ENCODE results near the gene KCNJ15. TPM values are rescaled to one million over a fixed set of nuclear protein-coding genes. Genes with fewer than 3 reads are reported as not detected.

Gene KCNJ15
- total RNA-seq, 2 experiments from 2014 or later: not detected

- CTCF ChIA-PET: no interaction called here
- H3K27me3 Mint-ChIP-seq: peaks cover 23% of the 10 kb centered on the region
- POLR2A ChIA-PET: no interaction called here
- peaks cover 8% of the 10 kb centered on the region for H3K9me3 Mint-ChIP-seq
- H3K4me1 Mint-ChIP-seq: peaks cover 41% of the 10 kb centered on the region
- no peak for DNase-seq
- H3K4me3 Mint-ChIP-seq: no peak overlapping the region
- no peak overlapping the region for H3K27ac Mint-ChIP-seq
- no peaks in the 10 kb centered on the region for H3K36me3 Mint-ChIP-seq (ENCODE audit: low read depth)
Measured at GRCh38 chr21:38247738-38248510, 8.9 kb upstream of the KCNJ15 start.

DNA sequence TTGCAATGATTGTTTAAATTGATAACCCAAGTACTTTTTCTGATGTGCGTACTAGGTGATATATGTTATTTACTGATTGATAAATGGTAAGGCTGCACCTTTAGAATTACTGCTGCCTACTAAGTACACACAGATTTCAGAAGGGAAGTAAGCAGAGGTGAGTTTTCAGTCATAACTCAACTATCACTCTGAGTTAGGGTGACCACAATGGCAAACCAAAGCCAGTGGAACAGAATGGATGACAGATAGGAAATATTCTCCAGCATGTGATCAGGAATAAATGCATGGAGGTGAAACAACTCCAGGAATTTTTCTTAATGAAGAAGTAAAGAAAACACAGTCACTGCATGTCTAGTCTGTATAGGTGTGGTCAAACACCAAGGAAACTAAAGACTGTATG, 7.5 kb upstream of the KCNJ15 start:
- Mint-ChIP-seq H3K4me3 (no peak overlapping the region), H3K27ac (no peak overlapping the region), H3K4me1 (peaks cover 31% of the 10 kb centered on the region), H3K9me3 (peaks cover 8% of the 10 kb centered on the region), H3K27me3 (peaks cover 31% of the 10 kb centered on the region), H3K36me3 (ENCODE audit: low read depth) (no peaks in the 10 kb centered on the region)
- no peak for DNase-seq
- CTCF ChIA-PET: interaction anchor here (1.5 to 1.7 kb wide), 2 partner anchors 10 to 16 kb away, joined by 3 to 5 read pairs; no protein-coding TSS in a partner anchor
- POLR2A ChIA-PET: no interaction called here

- peaks cover 35% of the 10 kb centered on the region for H3K27me3 Mint-ChIP-seq
- DNase-seq: no peak
- no peak overlapping the region for H3K4me3 Mint-ChIP-seq
- H3K36me3 Mint-ChIP-seq (ENCODE audit: low read depth): no peaks in the 10 kb centered on the region
- POLR2A ChIA-PET: no interaction called here
- CTCF ChIA-PET: interaction anchor here (0.6 to 1.7 kb wide), 3 partner anchors 10 to 99 kb away, joined by 3 to 5 read pairs (median 3); no protein-coding TSS in a partner anchor
- H3K4me1 Mint-ChIP-seq: peaks cover 26% of the 10 kb centered on the region
- H3K9me3 Mint-ChIP-seq: peaks cover 8% of the 10 kb centered on the region
- no peak overlapping the region for H3K27ac Mint-ChIP-seq
Measured at GRCh38 chr21:38249696-38250278, 7.0 kb upstream of the KCNJ15 start.

- peaks cover 15% of the 10 kb centered on the region for H3K4me1 Mint-ChIP-seq
- no peak overlapping the region for H3K4me3 Mint-ChIP-seq
- peak overlapping the region; percentile 16 for H3K27ac Mint-ChIP-seq
- H3K27me3 Mint-ChIP-seq: peaks cover 38% of the 10 kb centered on the region
- H3K36me3 Mint-ChIP-seq (ENCODE audit: low read depth): no peaks in the 10 kb centered on the region
- POLR2A ChIA-PET: no interaction called here
- H3K9me3 Mint-ChIP-seq: peaks cover 8% of the 10 kb centered on the region
- no peak for DNase-seq
- CTCF ChIA-PET: no interaction called here
Measured at GRCh38 chr21:38250991-38251418, 5.8 kb upstream of the KCNJ15 start.

DNA sequence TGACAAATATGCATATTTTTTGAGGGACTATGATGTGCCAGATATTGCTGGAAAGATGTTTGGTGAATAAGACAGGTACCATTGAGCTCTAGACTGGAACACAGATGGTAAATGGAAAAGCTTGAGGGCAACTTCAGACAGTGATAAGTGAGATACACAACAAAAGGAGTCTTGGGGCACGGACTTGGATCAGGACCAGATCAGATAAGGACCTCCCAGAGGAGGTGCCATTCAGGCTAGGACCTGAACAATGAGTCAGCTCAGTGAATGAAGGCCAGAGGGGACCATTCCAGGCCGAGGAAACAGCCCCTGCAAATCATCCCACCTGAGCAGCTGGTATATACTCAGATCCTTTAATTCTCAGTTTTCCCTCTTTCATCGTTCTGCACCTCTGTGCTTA, 1.8 kb upstream of the KCNJ15 start:
- ChIA-PET CTCF (interaction anchor here (1.0 kb wide), 1 partner anchor 101 kb away, joined by 3 read pairs; no protein-coding TSS in a partner anchor), POLR2A (no interaction called here)
- no peaks in the 10 kb centered on the region for H3K36me3 Mint-ChIP-seq (ENCODE audit: low read depth)
- peaks cover 45% of the 10 kb centered on the region for H3K27me3 Mint-ChIP-seq
- peaks cover 3% of the 10 kb centered on the region for H3K4me1 Mint-ChIP-seq
- DNase-seq: no peak
- H3K27ac Mint-ChIP-seq: no peak overlapping the region
- no peaks in the 10 kb centered on the region for H3K9me3 Mint-ChIP-seq
- no peak overlapping the region for H3K4me3 Mint-ChIP-seq

GRCh38 chr21:38255571-38256117, 1.1 kb upstream of the KCNJ15 start:
- H3K27me3 Mint-ChIP-seq: peaks cover 48% of the 10 kb centered on the region
- H3K36me3 Mint-ChIP-seq (ENCODE audit: low read depth): no peaks in the 10 kb centered on the region
- DNase-seq: no peak
- no peak overlapping the region for H3K4me3 Mint-ChIP-seq
- POLR2A ChIA-PET: no interaction called here
- CTCF ChIA-PET: no interaction called here
- H3K4me1 Mint-ChIP-seq: no peaks in the 10 kb centered on the region
- H3K9me3 Mint-ChIP-seq: no peaks in the 10 kb centered on the region
- no peak overlapping the region for H3K27ac Mint-ChIP-seq

GRCh38 chr21:38257667-38258066, 876 bp downstream of the KCNJ15 start:
- CTCF ChIA-PET: no interaction called here
- Mint-ChIP-seq H3K36me3 (ENCODE audit: low read depth) (no peaks in the 10 kb centered on the region), H3K27ac (no peak overlapping the region), H3K4me1 (no peaks in the 10 kb centered on the region), H3K4me3 (no peak overlapping the region), H3K27me3 (peaks cover 41% of the 10 kb centered on the region), H3K9me3 (no peaks in the 10 kb centered on the region)
- DNase-seq: no peak
- POLR2A ChIA-PET: no interaction called here

- H3K9me3 Mint-ChIP-seq: no peaks in the 10 kb centered on the region
- CTCF ChIA-PET: no interaction called here
- H3K36me3 Mint-ChIP-seq (ENCODE audit: low read depth): no peaks in the 10 kb centered on the region
- H3K4me3 Mint-ChIP-seq: no peak overlapping the region
- no peak for DNase-seq
- POLR2A ChIA-PET: no interaction called here
- peaks cover 38% of the 10 kb centered on the region for H3K27me3 Mint-ChIP-seq
- no peaks in the 10 kb centered on the region for H3K4me1 Mint-ChIP-seq
- H3K27ac Mint-ChIP-seq: no peak overlapping the region
Measured at GRCh38 chr21:38258521-38259485, 2.0 kb downstream of the KCNJ15 start.

GRCh38 chr21:38259665-38260064, 2.9 kb downstream of the KCNJ15 start:
- POLR2A ChIA-PET: no interaction called here
- Mint-ChIP-seq H3K4me3 (no peak overlapping the region), H3K36me3 (ENCODE audit: low read depth) (no peaks in the 10 kb centered on the region), H3K4me1 (no peaks in the 10 kb centered on the region), H3K27me3 (peaks cover 30% of the 10 kb centered on the region), H3K27ac (no peak overlapping the region), H3K9me3 (no peaks in the 10 kb centered on the region)
- CTCF ChIA-PET: no interaction called here
- DNase-seq: no peak

DNA sequence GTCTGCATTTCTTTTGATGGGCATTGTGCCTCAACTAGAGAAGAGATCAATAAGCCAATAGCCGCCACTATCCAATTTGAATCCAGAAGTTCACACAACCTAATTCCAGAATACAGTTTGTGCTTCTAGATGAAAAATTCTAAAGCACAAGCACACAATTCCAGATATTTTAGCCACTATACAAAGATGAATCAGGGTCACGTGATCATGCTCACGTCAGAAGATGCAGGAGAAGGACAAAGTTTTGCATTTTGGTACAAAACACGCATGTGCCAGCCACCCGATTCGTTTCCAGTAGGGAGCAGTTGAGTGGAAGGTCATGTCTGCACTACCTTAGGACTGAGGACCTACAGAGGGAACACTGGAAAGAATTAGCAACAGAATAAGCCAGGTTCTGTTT, 3.6 kb downstream of the KCNJ15 start:
- ChIA-PET POLR2A (no interaction called here), CTCF (no interaction called here)
- H3K27me3 Mint-ChIP-seq: peaks cover 26% of the 10 kb centered on the region
- DNase-seq: no peak
- H3K36me3 Mint-ChIP-seq (ENCODE audit: low read depth): no peaks in the 10 kb centered on the region
- no peaks in the 10 kb centered on the region for H3K4me1 Mint-ChIP-seq
- no peaks in the 10 kb centered on the region for H3K9me3 Mint-ChIP-seq
- no peak overlapping the region for H3K4me3 Mint-ChIP-seq
- no peak overlapping the region for H3K27ac Mint-ChIP-seq

GRCh38 chr21:38261851-38262250, 5.1 kb downstream of the KCNJ15 start:
- ChIA-PET CTCF (interaction anchor here (1.4 kb wide), 1 partner anchor 39 kb away, joined by 3 read pairs; no protein-coding TSS in a partner anchor), POLR2A (no interaction called here)
- H3K4me3 Mint-ChIP-seq: no peak overlapping the region
- peaks cover 24% of the 10 kb centered on the region for H3K27me3 Mint-ChIP-seq
- no peak overlapping the region for H3K27ac Mint-ChIP-seq
- no peaks in the 10 kb centered on the region for H3K4me1 Mint-ChIP-seq
- DNase-seq: no peak
- H3K9me3 Mint-ChIP-seq: no peaks in the 10 kb centered on the region
- no peaks in the 10 kb centered on the region for H3K36me3 Mint-ChIP-seq (ENCODE audit: low read depth)

DNA sequence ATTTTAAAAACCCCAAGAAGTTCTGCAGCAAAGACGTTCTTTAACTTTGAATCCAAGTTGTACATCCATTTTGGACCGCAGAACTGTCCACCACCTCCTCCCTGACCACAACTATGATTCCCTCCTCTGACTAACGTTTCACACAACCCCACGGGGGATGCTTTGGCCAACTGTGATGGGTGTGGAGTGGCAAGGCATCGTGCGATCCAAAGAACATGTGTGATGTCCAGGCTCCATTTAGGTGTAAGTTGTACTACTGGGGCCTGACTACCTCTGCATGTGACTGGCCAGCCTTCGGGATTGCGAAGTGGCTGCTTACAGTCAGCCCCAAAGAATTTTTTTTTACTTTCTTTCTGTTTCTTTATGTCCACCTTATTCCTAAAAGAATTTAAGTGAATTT, 6.7 kb downstream of the KCNJ15 start:
- Mint-ChIP-seq H3K4me1 (no peaks in the 10 kb centered on the region), H3K27ac (no peak overlapping the region), H3K36me3 (ENCODE audit: low read depth) (no peaks in the 10 kb centered on the region), H3K9me3 (no peaks in the 10 kb centered on the region), H3K27me3 (peaks cover 11% of the 10 kb centered on the region), H3K4me3 (no peak overlapping the region)
- ChIA-PET POLR2A (no interaction called here), CTCF (no interaction called here)
- DNase-seq: no peak

DNA sequence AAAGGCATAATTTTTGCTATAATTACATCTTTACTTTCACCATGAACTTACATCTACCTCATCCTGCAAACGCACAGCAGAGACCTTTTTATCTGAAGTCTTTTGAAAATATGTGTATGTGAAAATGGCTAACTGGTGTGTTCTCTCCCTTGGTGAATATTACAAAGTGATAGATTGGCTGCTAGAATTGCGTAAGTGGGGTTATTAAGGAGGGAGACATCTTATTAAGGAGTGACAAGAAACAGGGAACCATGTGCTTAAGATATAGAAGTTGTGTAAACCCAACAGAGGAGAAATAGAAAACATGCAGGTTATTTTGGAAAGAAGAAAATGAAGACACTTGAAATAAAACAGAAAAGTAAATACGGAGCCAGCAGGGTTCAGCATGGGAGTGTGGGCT, 7.8 kb downstream of the KCNJ15 start:
- Mint-ChIP-seq H3K27me3 (peaks cover 5% of the 10 kb centered on the region), H3K36me3 (ENCODE audit: low read depth) (no peaks in the 10 kb centered on the region), H3K4me1 (peaks cover 2% of the 10 kb centered on the region), H3K27ac (no peak overlapping the region), H3K9me3 (no peaks in the 10 kb centered on the region), H3K4me3 (no peak overlapping the region)
- no peak for DNase-seq
- ChIA-PET POLR2A (no interaction called here), CTCF (no interaction called here)

Data from activated CD4-positive, alpha-beta T cell treated with anti-CD3 and anti-CD28 coated beads, Interleukin-2, amount 10 ng/mL, durations not matched to agents 7 days and 5 days (primary cell).